CD4-positive, alpha-beta T cell treated with Interleukin-6 at 100 ng/mL for 8 hours (primary cell): ENCODE data around the gene CAMKK1.
A peak's percentile ranks its signal among the peaks of the same experiment; 100 is the strongest.

Experiments
- DNase-seq: peaks from one replicate; pipeline ENCODE4 v3.0.0-alpha.2; 2020; ENCODE audit warnings: mixed read lengths, low spot score

The CAMKK1 gene

GRCh38 chr17:3893003-3893719 is at the start of gene CAMKK1:
TSS of gene CAMKK1 (minus strand) at chr17:3893053. CDS start at chr17:3885687, 7,366 bp downstream.
- peak; percentile 87 for DNase-seq

- no peak for DNase-seq
Measured at GRCh38 chr17:3940965-3941698, 48.3 kb upstream of the CAMKK1 start.

- DNase-seq = no peak
Measured at GRCh38 chr17:3937359-3937758, 44.5 kb upstream of the CAMKK1 start.

- DNase-seq = no peak
Measured at GRCh38 chr17:3935825-3936355, 43.0 kb upstream of the CAMKK1 start.

GRCh38 chr17:3935140-3935542 is 42.3 kb upstream of the CAMKK1 start:
- no peak for DNase-seq

- DNase-seq = no peak
Measured at GRCh38 chr17:3929764-3930163, 36.9 kb upstream of the CAMKK1 start.

- no peak for DNase-seq
Measured at GRCh38 chr17:3929181-3929580, 36.3 kb upstream of the CAMKK1 start.

- no peak for DNase-seq
Measured at GRCh38 chr17:3928406-3928805, 35.6 kb upstream of the CAMKK1 start.

GRCh38 chr17:3927628-3928340 is 34.9 kb upstream of the CAMKK1 start:
- no peak for DNase-seq

- DNase-seq = no peak
Measured at GRCh38 chr17:3926860-3927627, 34.2 kb upstream of the CAMKK1 start.

- no peak for DNase-seq
Measured at GRCh38 chr17:3925684-3926485, 33.0 kb upstream of the CAMKK1 start.

- no peak for DNase-seq
Measured at GRCh38 chr17:3924512-3925350, 31.9 kb upstream of the CAMKK1 start.

- DNase-seq = no peak
Measured at GRCh38 chr17:3923466-3924190, 30.8 kb upstream of the CAMKK1 start.

GRCh38 chr17:3922765-3923164 is 29.9 kb upstream of the CAMKK1 start:
- no peak for DNase-seq

- no peak for DNase-seq
Measured at GRCh38 chr17:3921502-3922319, 28.9 kb upstream of the CAMKK1 start.

GRCh38 chr17:3921006-3921405 is 28.2 kb upstream of the CAMKK1 start:
- no peak for DNase-seq

GRCh38 chr17:3919123-3919624 is 26.3 kb upstream of the CAMKK1 start:
- no peak for DNase-seq
